RPMI7951 (cell line): ENCODE results near the gene LEUTX. TPM values are rescaled to one million over a fixed set of nuclear protein-coding genes. Genes with fewer than 3 reads are reported as not detected.

Source experiments
- DNase-seq: peaks from one replicate; pipeline ENCODE4 v3.0.0-alpha.2; 2012; ENCODE audit warnings: low read depth
- total RNA-seq: library from RNA; depleted of rRNA; stranded (reverse); fragments of >200 nt; shearing (Covaris generic); gene quantifications from 2 replicates; pipeline ENCODE4 v1.2.3, GENCODE V29; 2014; rRNA removed

Gene LEUTX
- total RNA-seq, 1 experiment from 2014 or later, result not detected

- DNase-seq, result peak; percentile 75
Observed at GRCh38 chr19:39824143-39825092, 45.8 kb downstream of the LEUTX start.

- no peak for DNase-seq
Observed at GRCh38 chr19:39825093-39825463, 46.4 kb downstream of the LEUTX start.

GRCh38 chr19:39825531-39826076 is 47.0 kb downstream of the LEUTX start:
- DNase-seq, result no peak

- no peak for DNase-seq
Observed at GRCh38 chr19:39826311-39826945, 47.8 kb downstream of the LEUTX start.

- no peak for DNase-seq
Observed at GRCh38 chr19:39827216-39827615, 48.6 kb downstream of the LEUTX start.

GRCh38 chr19:39828015-39828653 is 49.5 kb downstream of the LEUTX start:
- no peak for DNase-seq

- no peak for DNase-seq
Observed at GRCh38 chr19:39828654-39829032, 50.0 kb downstream of the LEUTX start.

GRCh38 chr19:39829702-39830275 is 51.1 kb downstream of the LEUTX start:
- DNase-seq, result no peak

GRCh38 chr19:39830406-39830805 is 51.8 kb downstream of the LEUTX start:
- DNase-seq, result no peak

GRCh38 chr19:39830847-39831246 is 52.2 kb downstream of the LEUTX start:
- DNase-seq, result no peak

- no peak for DNase-seq
Observed at GRCh38 chr19:39831679-39832078, 53.0 kb downstream of the LEUTX start.

- no peak for DNase-seq
Observed at GRCh38 chr19:39832341-39833083, 53.9 kb downstream of the LEUTX start.

- no peak for DNase-seq
Observed at GRCh38 chr19:39833160-39833463, 54.5 kb downstream of the LEUTX start.

- DNase-seq, result no peak
Observed at GRCh38 chr19:39833464-39834286, 55.0 kb downstream of the LEUTX start, which contains the start of gene DYRK1B. DYRK1B (minus strand) TSS chr19:39834162; CDS start chr19:39831867, 2,295 bp downstream.

GRCh38 chr19:39834287-39834841 is 55.7 kb downstream of the LEUTX start:
- DNase-seq, result no peak

Other genes starting within 250 kb of the LEUTX start
- gene EID2B, start 246.0 kb upstream of the LEUTX start, total RNA-seq, result 5.3 and 8.8 TPM in 2 replicates
- gene EID2, start 238.7 kb upstream of the LEUTX start, total RNA-seq, result 17.1 and 19.0 TPM in 2 replicates
- not detected in 2 replicates for gene LGALS13, start 176.3 kb upstream of the LEUTX start, total RNA-seq
- not detected in 2 replicates for gene LGALS16, start 122.9 kb upstream of the LEUTX start, total RNA-seq
- gene LGALS14, start 74.4 kb upstream of the LEUTX start, total RNA-seq, result not detected in 2 replicates
- gene CLC, start 40.8 kb upstream of the LEUTX start, total RNA-seq, result not detected in 2 replicates
- gene DYRK1B, start 55.3 kb downstream of the LEUTX start, total RNA-seq, result 0.24 and 0.29 TPM in 2 replicates
- gene FBL, start 67.5 kb downstream of the LEUTX start, total RNA-seq, result 148 and 165 TPM in 2 replicates
- gene FCGBP, start 155.8 kb downstream of the LEUTX start, total RNA-seq, result under 0.01 TPM in 1 of 2 replicates, not detected in the other
- 234 and 258 TPM in 2 replicates for gene PSMC4, start 192.3 kb downstream of the LEUTX start, total RNA-seq
- gene ZNF546, start 218.2 kb downstream of the LEUTX start, total RNA-seq, result 4.0 and 4.3 TPM in 2 replicates